HG02884 (cell line): Measurements from ENCODE around the gene HLA-DOA.

Experiments used
- ATAC-seq: cut with Tn5 transposase; IDR thresholded peaks from one replicate; pipeline ENCODE4 v1.9.1; 2021; ENCODE audit warnings: mild to moderate bottlenecking, moderate library complexity; ENCODE audit not compliant: unreplicated experiment

HLA-DOA gene

GRCh38 chr6:32968093-32968866 lies 41.1 kb downstream of the HLA-DOA start, which contains the start of gene BRD2:
TSS of gene BRD2 (plus strand) at chr6:32968594. CDS start at chr6:32972899, 4,305 bp downstream.
- peak; percentile 30 for ATAC-seq

DNA sequence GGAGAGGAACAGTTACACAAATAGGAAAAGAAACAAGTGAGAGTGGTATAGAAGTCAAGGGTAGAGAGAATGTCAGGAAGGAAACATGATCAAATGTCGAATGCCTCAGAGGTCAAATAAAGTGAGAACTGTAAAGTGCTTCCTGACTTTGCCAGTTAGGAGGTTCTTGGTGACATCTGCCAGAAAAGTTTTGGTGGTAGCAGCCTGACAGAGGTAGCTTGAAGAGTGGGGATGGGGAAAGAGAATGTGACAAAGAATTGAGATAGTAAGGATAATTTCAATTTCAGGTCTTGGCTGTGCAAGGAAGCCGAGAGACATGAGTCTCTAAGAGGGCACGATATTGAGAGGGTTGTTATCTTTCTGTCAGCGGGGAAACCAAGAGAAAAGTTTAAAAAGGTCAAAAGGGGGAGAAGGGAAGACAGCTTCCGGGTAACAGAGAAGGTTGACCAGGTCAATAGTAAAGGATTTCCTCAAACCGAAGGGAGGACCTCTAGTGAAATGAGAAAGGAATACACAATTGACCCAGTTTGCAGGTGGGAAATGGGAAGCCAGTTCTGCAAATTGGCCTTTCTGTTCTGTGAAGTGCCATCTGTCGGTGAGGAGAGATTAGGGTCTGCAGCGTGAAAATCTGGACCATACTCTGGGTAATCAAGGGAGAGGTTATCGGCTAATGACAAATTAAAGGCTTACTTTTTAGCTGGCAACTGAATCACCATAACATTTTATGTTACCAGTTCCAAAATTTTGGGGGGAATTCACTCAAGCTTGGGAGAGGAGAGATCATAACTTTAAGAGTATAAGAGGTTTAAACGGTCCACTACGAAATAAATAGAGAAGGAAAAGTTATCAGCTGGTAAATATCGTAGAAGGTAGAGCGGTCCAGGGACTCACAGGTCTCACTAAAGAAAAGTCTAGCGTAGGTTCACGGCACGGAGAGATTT lies 42.0 kb downstream of the HLA-DOA start:
- ATAC-seq: no peak

GRCh38 chr6:32964776-32965175 lies 44.6 kb downstream of the HLA-DOA start:
- no peak for ATAC-seq

DNA sequence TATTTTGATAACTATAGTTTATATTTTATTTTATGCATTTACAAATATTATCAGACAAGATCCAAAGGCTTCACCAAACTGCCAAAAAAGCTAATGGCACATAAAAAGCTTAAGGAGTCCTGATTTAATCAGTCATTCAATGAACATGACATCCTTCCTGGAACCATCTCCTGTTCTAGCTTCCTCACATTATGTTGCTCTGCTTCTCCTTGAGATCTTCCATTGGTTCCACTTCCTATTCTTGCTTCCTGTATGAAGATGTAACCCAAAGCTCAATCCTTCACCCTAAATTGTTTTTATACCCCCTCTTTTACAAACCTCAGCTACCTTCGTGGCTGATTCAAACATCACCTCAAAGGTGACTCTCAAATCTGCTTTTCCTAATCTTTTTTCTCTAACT lies 45.5 kb downstream of the HLA-DOA start:
- no peak for ATAC-seq

DNA sequence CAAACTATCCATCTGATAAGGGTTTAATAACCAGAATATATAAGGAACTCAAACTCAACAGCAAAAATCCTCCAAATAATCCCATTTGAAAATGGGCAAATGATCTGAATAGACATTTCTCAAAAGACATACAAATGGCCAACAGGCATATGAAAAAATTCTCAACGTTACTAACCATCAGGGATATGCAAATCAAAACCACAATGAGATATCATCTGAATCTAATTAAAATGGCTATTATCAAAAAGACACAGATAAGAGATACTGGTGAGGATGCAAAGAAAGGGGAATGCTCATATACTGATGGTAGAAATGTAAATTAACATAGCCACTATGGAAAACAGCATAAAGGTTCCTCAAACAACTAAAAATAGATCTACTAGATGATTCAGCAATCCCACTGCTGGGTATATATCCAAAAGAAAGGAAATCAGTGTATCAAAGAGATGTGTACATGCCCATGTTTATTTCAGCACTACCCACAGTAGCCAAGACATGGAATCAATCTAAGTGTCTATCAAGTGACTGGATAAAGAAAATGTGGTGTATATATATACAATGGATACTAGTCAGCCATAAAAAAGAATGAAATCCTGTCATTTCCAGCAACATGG lies 47.1 kb downstream of the HLA-DOA start:
- ATAC-seq: no peak

DNA sequence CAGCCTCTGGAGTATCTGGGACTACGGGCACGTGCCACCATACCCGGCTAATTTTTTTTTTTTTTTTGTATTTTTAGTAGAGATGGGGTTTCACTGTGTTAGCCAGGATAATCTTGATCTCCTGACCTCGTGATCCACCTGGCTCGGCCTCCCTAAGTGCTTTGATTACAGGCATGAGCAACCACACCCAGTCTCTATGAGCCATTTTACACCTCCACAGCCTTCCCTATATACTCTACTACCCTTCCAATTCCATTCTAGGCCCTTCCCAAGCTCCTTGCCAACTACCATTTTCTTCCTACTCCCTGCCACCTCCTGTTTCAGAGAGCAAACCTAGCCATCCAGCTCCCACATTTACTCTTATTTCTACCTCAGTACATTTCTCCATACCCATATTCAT lies 48.8 kb downstream of the HLA-DOA start:
- no peak for ATAC-seq

DNA sequence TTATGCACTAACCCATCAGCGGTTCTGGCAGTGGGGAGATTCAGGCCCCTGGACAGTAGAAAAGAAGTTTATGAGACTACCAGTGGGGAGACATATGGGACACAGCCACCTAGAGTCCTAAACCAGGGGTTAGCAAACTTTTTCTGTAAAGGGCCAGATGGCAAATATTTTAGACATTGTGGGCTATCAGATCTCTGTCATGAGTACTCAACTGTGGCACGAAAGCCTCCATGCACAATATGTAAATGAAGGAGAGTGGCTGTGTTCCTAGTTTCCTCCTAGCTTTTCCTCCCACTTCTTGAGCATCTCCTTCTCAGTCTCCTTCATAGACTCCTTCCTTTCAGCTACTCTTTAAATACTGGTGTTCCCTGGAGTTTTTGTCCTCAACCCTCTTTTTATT lies 53.2 kb downstream of the HLA-DOA start:
- no peak for ATAC-seq

- no peak for ATAC-seq
Measured at GRCh38 chr6:32954986-32955802, 54.2 kb downstream of the HLA-DOA start.

DNA sequence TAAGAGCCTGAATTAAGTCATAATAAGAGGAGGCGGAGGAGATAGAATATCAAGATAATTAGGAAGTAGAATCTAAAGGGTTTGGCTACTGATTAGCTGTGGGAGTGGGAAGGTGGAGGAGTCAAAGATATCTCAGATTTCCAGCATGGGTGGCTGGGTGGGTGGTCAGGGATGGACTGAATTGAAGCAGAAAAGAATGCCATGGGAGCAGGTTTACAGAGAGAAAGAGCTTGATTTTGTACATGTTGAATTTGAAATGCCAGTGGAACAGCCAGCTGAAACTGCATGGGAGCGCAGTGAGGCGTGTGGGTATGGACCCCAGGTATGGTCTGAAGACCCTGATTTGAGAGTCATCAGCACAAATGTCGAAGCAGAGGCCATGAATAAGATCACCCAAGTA lies 55.1 kb downstream of the HLA-DOA start:
- no peak for ATAC-seq
